Peyer's patch (tissue), 4 donors: ENCODE measurements around the gene B9D2. TPM values are rescaled to one million over a fixed set of nuclear protein-coding genes. Genes with fewer than 3 reads are reported as not detected.
"Not testable (repeated sequence)": the region's sequence is repeated elsewhere in the genome, so short reads cannot be mapped to it uniquely, and the experiment has no call there.

Experiments used
- DNase-seq, 3 donors: peaks; one replicate each; pipeline ENCODE4 v3.0.0-alpha.2; 2017 to 2019
- H3K27ac ChIP-seq, 4 donors: fragments of 200-600 bp; sonication (generic); one replicate each; pipeline ENCODE4 v1.5.1; 2016 to 2019
- H3K27me3 ChIP-seq, 2 donors: fragments of 200-600 bp; sonication (generic); one replicate each; pipeline ENCODE4 v1.5.1; 2019
- H3K36me3 ChIP-seq, 3 donors: fragments of 200-600 bp; sonication (generic); one replicate each; pipeline ENCODE4 v1.5.1; 2016 to 2019
- H3K4me1 ChIP-seq, 4 donors: fragments of 200-600 bp; sonication (generic); one replicate each; pipeline ENCODE4 v1.5.1; 2016 to 2019
- H3K4me3 ChIP-seq, 4 donors: fragments of 200-600 bp; sonication (generic); 1 replicate in 3 of 4; 2 replicates in 1 of 4; pipeline ENCODE4 v1.5.1; 2016 to 2019; ENCODE audit warnings: mild to moderate bottlenecking in 1 of 4
- H3K9me3 ChIP-seq, 4 donors: fragments of 200-600 bp; sonication (generic); one replicate each; pipeline ENCODE4 v1.5.1; 2016 to 2019; ENCODE audit warnings: mild to moderate bottlenecking in 1 of 4
- POLR2A ChIP-seq, 2 donors: fragments of 450-650 bp; IDR thresholded peaks; one replicate each; pipeline ENCODE4 v1.5.1; 2017; ENCODE audit warnings: antibody characterized with exemption in 2 of 2, mild to moderate bottlenecking in 2 of 2, moderate library complexity in 2 of 2
- total RNA-seq, 4 donors: library from RNA; depleted of rRNA; stranded (reverse); fragments of >200 nt; gene quantifications; one replicate each; pipeline ENCODE4 v1.1.0, GENCODE V29; 2016
- TF ChIP-seq, protein P1 (sequence below), 6 experiments: fragments of 450-650 bp in 4 of 6; fragments of 200-600 bp in 2 of 6; sonication (generic) in 1 of 6; IDR thresholded peaks; one replicate each; pipeline ENCODE4 v1.5.1; 2017 to 2019; ENCODE audit warnings: antibody characterized with exemption in 6 of 6, mild to moderate bottlenecking in 3 of 6, moderate library complexity in 1 of 6

Gene B9D2
- total RNA-seq, 4 donors from 2014 or later, result 3.6 to 6.8 (median 3.8) TPM; not detected in 1

DNA sequence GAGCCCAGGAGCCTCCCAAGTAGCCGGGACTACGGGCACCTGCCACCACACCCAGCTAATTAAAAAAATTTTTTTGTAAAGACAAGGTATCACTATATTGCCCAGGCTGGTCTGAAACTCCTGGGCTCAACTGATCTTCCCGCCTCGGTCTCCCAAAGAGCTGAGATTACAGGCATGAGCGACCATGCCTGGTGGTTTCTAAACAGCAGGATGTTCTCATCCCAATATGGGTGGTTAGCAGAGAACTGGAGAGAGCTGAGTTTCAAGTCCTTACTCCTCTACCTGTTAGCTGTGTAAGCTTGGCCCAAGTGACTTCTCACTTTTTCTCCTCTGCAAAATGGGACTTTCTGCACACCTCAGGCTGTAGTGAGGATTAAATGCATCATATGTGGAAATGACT lies 20.4 kb upstream of the B9D2 start:
- Histone ChIP-seq H3K27ac (no peak overlapping the region), H3K4me3 (no peak overlapping the region), H3K9me3 (no peaks in the 10 kb centered on the region), H3K27me3 (no peaks in the 10 kb centered on the region), H3K4me1 (no peaks in the 10 kb centered on the region), H3K36me3 (peaks cover 0 to 8% (median 0%) of the 10 kb centered on the region in 3 donors)
- DNase-seq, result no peak
- TF ChIP-seq, protein P1, sequence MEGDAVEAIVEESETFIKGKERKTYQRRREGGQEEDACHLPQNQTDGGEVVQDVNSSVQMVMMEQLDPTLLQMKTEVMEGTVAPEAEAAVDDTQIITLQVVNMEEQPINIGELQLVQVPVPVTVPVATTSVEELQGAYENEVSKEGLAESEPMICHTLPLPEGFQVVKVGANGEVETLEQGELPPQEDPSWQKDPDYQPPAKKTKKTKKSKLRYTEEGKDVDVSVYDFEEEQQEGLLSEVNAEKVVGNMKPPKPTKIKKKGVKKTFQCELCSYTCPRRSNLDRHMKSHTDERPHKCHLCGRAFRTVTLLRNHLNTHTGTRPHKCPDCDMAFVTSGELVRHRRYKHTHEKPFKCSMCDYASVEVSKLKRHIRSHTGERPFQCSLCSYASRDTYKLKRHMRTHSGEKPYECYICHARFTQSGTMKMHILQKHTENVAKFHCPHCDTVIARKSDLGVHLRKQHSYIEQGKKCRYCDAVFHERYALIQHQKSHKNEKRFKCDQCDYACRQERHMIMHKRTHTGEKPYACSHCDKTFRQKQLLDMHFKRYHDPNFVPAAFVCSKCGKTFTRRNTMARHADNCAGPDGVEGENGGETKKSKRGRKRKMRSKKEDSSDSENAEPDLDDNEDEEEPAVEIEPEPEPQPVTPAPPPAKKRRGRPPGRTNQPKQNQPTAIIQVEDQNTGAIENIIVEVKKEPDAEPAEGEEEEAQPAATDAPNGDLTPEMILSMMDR (IDR thresholded peaks at IDR 0.05), result no peak
- TF ChIP-seq POLR2A (IDR thresholded peaks at IDR 0.05), result no peak

DNA sequence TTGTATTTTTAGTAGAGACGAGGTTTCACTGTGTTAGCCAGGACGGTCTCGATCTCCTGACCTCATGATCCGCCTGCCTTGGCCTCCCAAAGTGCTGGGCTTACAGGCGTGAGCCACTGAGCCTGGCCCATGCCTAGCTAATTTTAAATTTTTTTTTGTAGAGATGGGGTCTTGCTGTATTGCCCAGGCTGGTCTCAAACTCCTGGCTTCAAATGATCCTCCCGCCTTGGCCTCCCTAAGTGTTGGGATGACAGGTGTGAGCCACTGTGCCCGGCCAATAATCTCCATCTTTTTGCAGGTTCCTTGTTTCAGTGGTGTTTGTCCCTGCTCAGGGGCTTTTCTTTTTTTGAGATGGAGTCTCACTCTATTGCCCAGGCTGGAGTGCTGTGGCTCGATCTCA lies 17.6 kb upstream of the B9D2 start:
- not testable (repeated sequence) for DNase-seq, H3K36me3 ChIP-seq, H3K9me3 ChIP-seq, H3K27me3 ChIP-seq, H3K27ac ChIP-seq, H3K4me3 ChIP-seq, H3K4me1 ChIP-seq

DNA sequence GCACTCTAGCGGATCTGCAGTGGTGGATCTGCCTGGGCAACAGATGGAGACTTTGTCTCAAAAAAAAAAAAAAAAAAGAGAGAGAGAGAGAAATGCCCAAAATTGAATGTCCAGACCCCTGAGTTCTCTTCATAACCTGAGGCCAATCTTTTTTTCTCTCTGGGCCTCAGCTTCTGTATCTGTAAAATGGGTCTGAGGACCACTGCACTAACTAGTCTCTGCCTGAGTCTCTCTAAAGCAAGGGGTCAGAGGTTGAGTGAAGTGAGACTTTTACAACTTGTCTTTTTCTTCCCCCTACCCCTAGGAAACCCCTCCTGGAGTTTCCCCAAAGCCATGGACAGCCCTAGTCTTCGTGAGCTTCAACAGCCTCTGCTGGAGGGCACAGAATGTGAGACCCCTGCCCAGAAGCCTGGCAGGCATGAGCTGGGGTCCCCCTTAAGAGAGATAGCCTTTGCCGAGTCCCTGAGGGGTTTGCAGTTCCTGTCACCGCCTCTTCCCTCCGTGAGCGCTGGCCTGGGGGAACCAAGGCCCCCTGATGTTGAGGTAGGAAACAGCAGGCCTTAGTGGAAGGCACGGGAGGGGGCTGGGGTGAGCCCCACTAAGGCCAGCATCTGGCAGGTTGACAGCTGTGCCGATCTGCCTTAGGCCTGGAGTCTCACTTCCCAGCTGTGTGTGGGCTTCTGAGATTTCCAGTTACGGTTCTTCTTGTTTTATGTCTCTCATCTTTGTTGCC lies 14.2 kb upstream of the B9D2 start:
- no peak for DNase-seq
- H3K4me3 ChIP-seq, result no peak overlapping the region
- H3K9me3 ChIP-seq, result no peaks in the 10 kb centered on the region
- TF ChIP-seq, protein P1 (IDR thresholded peaks at IDR 0.05), result no peak
- TF ChIP-seq POLR2A (IDR thresholded peaks at IDR 0.05), result no peak
- H3K27ac ChIP-seq, result no peak overlapping the region
- no peaks in the 10 kb centered on the region for H3K36me3 ChIP-seq
- no peaks in the 10 kb centered on the region for H3K27me3 ChIP-seq
- H3K4me1 ChIP-seq, result peaks cover 0 to 14% (median 5%) of the 10 kb centered on the region in 4 donors

DNA sequence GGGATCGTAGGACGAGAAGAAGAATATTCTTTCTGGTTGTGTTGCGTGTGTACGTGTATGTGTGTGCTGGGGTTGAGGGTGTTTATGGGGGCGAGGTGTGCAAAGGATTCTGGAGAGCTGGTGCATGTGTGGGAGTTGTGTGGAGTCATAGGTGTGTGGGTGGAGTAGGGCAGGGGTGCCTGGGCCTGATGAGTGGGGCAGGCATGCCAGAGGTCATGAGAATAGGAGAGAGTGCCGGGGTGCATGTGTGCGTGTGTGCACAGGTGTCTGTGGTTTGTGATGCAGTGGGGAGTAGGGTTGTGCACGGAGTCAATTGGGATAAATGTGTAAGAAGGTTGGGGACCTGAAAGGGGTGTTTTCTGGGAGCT lies 13.0 kb upstream of the B9D2 start:
- H3K4me3 ChIP-seq, result peak overlapping the region; percentile 48 to 79 (median 62)

DNA sequence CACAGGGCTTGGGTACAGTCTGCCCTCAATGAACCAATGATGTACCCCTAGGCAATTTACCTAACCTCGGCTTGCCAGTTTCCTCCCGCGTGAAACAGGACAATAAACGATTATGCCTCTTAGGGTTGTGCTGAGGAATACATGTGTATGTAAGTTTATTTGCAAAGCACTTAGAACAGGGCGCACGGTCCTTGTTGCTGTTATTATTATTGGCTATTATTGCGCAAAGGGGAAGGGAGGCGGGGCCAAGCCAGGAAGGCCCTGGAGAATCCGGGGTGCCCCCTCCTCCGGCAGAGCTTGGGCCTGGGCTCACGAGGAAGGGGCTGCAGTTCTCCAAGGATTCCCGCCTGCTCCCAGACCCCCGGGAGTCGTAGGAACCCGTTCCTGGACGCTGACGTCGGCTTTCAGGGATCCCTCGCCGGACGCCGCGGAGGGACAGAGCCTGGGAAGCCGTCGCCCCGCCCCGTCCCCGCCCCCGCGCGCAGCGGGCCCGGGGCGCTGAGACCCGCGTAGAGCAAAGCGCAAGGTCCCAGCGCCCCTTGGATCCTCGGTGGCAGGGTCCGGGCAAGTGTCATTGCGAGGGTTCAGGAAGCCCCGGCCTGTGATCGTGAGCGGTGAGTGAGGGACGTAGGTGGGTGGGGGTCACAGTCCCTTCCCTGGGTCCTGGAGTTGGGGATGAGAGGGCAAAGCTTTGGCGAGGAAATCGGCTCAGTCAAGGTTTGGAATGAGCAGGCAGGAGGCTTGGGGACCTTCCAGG lies 12.5 kb upstream of the B9D2 start, which contains the start of gene TMEM91:
TMEM91 (plus strand) TSS at position 293 of the 757 bp plus-strand sequence. CDS start 1,777 bp downstream, outside the sequence.
- H3K27ac ChIP-seq, result peak within 1 kb of the TSS; percentile 39 to 66 (median 58)
- H3K4me1 ChIP-seq, result peaks cover 0 to 17% (median 5%) of the 10 kb centered on the region in 4 donors
- H3K27me3 ChIP-seq, result no peaks in the 10 kb centered on the region
- H3K36me3 ChIP-seq, result no peaks in the 10 kb centered on the region
- no peak for TF ChIP-seq POLR2A (IDR thresholded peaks at IDR 0.05)
- TF ChIP-seq, protein P1 (IDR thresholded peaks at IDR 0.05), result no peak
- peak; percentile 36 to 63 (median 60) for DNase-seq
- peak within 1 kb of the TSS; percentile 48 to 79 (median 62) for H3K4me3 ChIP-seq
- H3K9me3 ChIP-seq, result no peaks in the 10 kb centered on the region

More for the DNA sequence above, 13.0 kb upstream of the B9D2 start:
- TF ChIP-seq POLR2A (IDR thresholded peaks at IDR 0.05), result no peak
- TF ChIP-seq, protein P1 (IDR thresholded peaks at IDR 0.05), result no peak
- H3K9me3 ChIP-seq, result no peaks in the 10 kb centered on the region
- no peaks in the 10 kb centered on the region for H3K36me3 ChIP-seq
- no peaks in the 10 kb centered on the region for H3K27me3 ChIP-seq
- no peak for DNase-seq
- peak overlapping the region; percentile 39 to 66 (median 58) for H3K27ac ChIP-seq
- peaks cover 0 to 17% (median 5%) of the 10 kb centered on the region in 4 donors for H3K4me1 ChIP-seq

DNA sequence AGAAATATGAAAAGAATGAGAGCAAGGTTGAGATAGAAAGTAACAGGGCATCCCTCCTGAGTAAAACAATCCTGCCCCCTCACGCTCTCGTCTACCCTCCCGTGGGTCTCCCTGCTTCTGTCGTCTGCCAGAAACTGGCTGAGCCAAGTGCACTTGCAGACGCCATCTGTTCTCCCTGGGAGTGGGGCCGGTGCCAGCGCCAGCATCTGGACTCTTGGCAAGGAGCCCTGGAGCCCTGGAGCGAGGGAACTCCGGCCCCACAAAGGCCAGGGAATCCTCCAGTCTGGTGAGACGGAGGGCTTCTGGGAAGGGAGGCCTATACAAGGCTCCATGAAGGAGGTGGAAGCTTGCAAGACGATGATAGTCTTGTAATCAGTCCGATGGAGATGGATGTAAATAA lies 10.0 kb upstream of the B9D2 start:
- TF ChIP-seq POLR2A (IDR thresholded peaks at IDR 0.05), result no peak
- TF ChIP-seq, protein P1 (IDR thresholded peaks at IDR 0.05), result no peak
- no peaks in the 10 kb centered on the region for H3K36me3 ChIP-seq
- DNase-seq, result peak in 2 of 3 donors; percentile 75 to 76
- no peaks in the 10 kb centered on the region for H3K9me3 ChIP-seq
- H3K4me3 ChIP-seq, result no peak overlapping the region
- peak overlapping the region in 1 of 4 donors; percentile 0 for H3K27ac ChIP-seq
- no peaks in the 10 kb centered on the region for H3K27me3 ChIP-seq
- H3K4me1 ChIP-seq, result peaks cover 0 to 17% (median 5%) of the 10 kb centered on the region in 4 donors
